ENCODE results near the gene ZC2HC1B.

GRCh38 chr6:143842461-143842901 is 21.8 kb upstream of the ZC2HC1B start:
- TF ChIP-seq FOSL1 (IDR thresholded peaks at IDR 0.05; ENCODE audit: low read depth) (no peak), CTCF (IDR thresholded peaks at IDR 0.05 in 2 of 3, conservative IDR thresholded peaks at IDR 0.05 in 1 of 3; ENCODE audit: borderline replicate concordance in 1 of 3, insufficient read depth in 1 of 3, low read depth in 2 of 3, low read length in 2 of 3) (no peak), RAD21 (IDR thresholded peaks at IDR 0.05; ENCODE audit: low read depth) (no peak), SIN3A (IDR thresholded peaks at IDR 0.05; ENCODE audit: low read depth) (no peak), REST (IDR thresholded peaks at IDR 0.05; ENCODE audit: low read depth) (no peak), EZH2phosphoT487 (IDR thresholded peaks at IDR 0.05; ENCODE audit: borderline replicate concordance) (no peak)
